Measurements from ENCODE around the gene FER1L5.
"Not testable (repeated sequence)": the region's sequence is repeated elsewhere in the genome, so short reads cannot be mapped to it uniquely, and the experiment has no call there.

FER1L5 gene

GRCh38 chr2:96636551-96637171 is 5.9 kb upstream of the FER1L5 start:
- no peak for DNase-seq

- DNase-seq, result peak; percentile 44
Measured at GRCh38 chr2:96637385-96638143, 5.0 kb upstream of the FER1L5 start.

GRCh38 chr2:96638144-96639121 is 4.1 kb upstream of the FER1L5 start, which contains the start of gene KANSL3:
TSS of gene KANSL3 (minus strand) at chr2:96638312. CDS start at chr2:96637135, 1,177 bp downstream.
- DNase-seq, result peak; percentile 78

GRCh38 chr2:96647681-96648080 is 5.1 kb downstream of the FER1L5 start:
- no peak for DNase-seq

GRCh38 chr2:96648306-96648930 is 5.9 kb downstream of the FER1L5 start:
- DNase-seq, result no peak

GRCh38 chr2:96649342-96649741 is 6.8 kb downstream of the FER1L5 start:
- no peak for DNase-seq

GRCh38 chr2:96651793-96652192 is 9.2 kb downstream of the FER1L5 start:
- DNase-seq, result no peak

- not testable (repeated sequence) for DNase-seq
Measured at GRCh38 chr2:96654791-96655190, 12.2 kb downstream of the FER1L5 start.

GRCh38 chr2:96655526-96655925 is 13.0 kb downstream of the FER1L5 start:
- DNase-seq, result no peak

GRCh38 chr2:96656540-96656939 is 14.0 kb downstream of the FER1L5 start:
- DNase-seq, result no peak

- no peak for DNase-seq
Measured at GRCh38 chr2:96661324-96661723, 18.8 kb downstream of the FER1L5 start.

- no peak for DNase-seq
Measured at GRCh38 chr2:96662360-96662759, 19.8 kb downstream of the FER1L5 start.

- no peak for DNase-seq
Measured at GRCh38 chr2:96663177-96663576, 20.6 kb downstream of the FER1L5 start.

GRCh38 chr2:96663829-96664228 is 21.3 kb downstream of the FER1L5 start:
- no peak for DNase-seq

GRCh38 chr2:96664366-96664925 is 21.9 kb downstream of the FER1L5 start:
- DNase-seq, result no peak

- no peak for DNase-seq
Measured at GRCh38 chr2:96665083-96665569, 22.6 kb downstream of the FER1L5 start.

GRCh38 chr2:96665717-96666116 is 23.2 kb downstream of the FER1L5 start:
- DNase-seq, result not testable (repeated sequence)

GRCh38 chr2:96668771-96669170 is 26.2 kb downstream of the FER1L5 start:
- DNase-seq, result no peak

- DNase-seq, result no peak
Measured at GRCh38 chr2:96669539-96670215, 27.1 kb downstream of the FER1L5 start.

GRCh38 chr2:96679848-96680247 is 37.3 kb downstream of the FER1L5 start:
- no peak for DNase-seq

- no peak for DNase-seq
Measured at GRCh38 chr2:96680561-96681141, 38.1 kb downstream of the FER1L5 start.
